H1 (cell line): ENCODE data around the gene LTB. TPM values are rescaled to one million over a fixed set of nuclear protein-coding genes. Genes with fewer than 3 reads are reported as not detected.

Experiments
- CHD7 ChIP-seq: fragments of 300-600 bp; sonication (generic); IDR thresholded peaks from 2 replicates; pipeline ENCODE4 v1.7.1; 2012; ENCODE audit warnings: low read length, moderate library complexity, mild to moderate bottlenecking, inconsistent platforms; ENCODE audit not compliant: insufficient replicate concordance
- polyA plus RNA-seq, 7 experiments: library from polyadenylated mRNA; depleted of rRNA in 3 of 7; stranded (reverse) in 5 of 7; unstranded in 2 of 7; fragments of >200 nt in 5 of 7; fragments of 200-250 nt in 2 of 7; gene quantifications; 1 replicate in 5 of 7; 2 replicates in 1 of 7; 4 replicates in 1 of 7; pipeline versions ENCODE4 v1.2.1 to v1.2.3, GENCODE V29; 2011 to 2013; ENCODE audit warnings: missing spikeins in 2 of 7, mixed read lengths in 2 of 7
- total RNA-seq: library from RNA; stranded (reverse); fragmentation: NEBNext Ultra II Directional; extraction: Animal tissue kit (Norgen Biotek cat#: 25700); gene quantifications from 2 replicates; pipeline ENCODE4 v1.2.1, GENCODE V29; 2021

Gene LTB
- total and polyA plus RNA-seq, 2 of the 8 experiments (the other 6 are each of a cell fraction or from before 2014, with no cell fraction given), result 0.43 to 0.47 TPM

GRCh38 chr6:31534521-31535040 is 47.6 kb downstream of the LTB start (continued):
- TF ChIP-seq CHD7, result no peak
